D721Med (cell line): ENCODE results near the gene SAMD14.
"Not testable (repeated sequence)": the region's sequence is repeated elsewhere in the genome, so short reads cannot be mapped to it uniquely, and the experiment has no call there.

Source experiments
- DNase-seq: peaks from one replicate; pipeline ENCODE4 v3.0.0; 2011; ENCODE audit warnings: low spot score; ENCODE audit not compliant: insufficient read length
- FAIRE-seq: peaks from 2 replicates; lab custom pipeline; 2011; peaks lifted over from hg19 to GRCh38; lab: Jason Lieb, UNC
- CTCF ChIP-seq: IDR thresholded peaks from 2 replicates; pipeline ENCODE4 v1.5.1; 2012; ENCODE audit warnings: mild to moderate bottlenecking, control low read depth; ENCODE audit not compliant: insufficient read depth; ENCODE audit errors: missing control alignments

Gene SAMD14

GRCh38 chr17:50062293-50063243, 67.4 kb downstream of the SAMD14 start:
- DNase-seq, result no peak

GRCh38 chr17:50061713-50062045, 68.3 kb downstream of the SAMD14 start:
- not testable (repeated sequence) for FAIRE-seq, DNase-seq

More at GRCh38 chr17:50062293-50063243, 67.4 kb downstream of the SAMD14 start:
- no peak for FAIRE-seq
- TF ChIP-seq CTCF, result no peak

GRCh38 chr17:50060951-50061712, 68.8 kb downstream of the SAMD14 start:
- FAIRE-seq, result no peak
- no peak for DNase-seq

More at GRCh38 chr17:50060951-50061712, 68.8 kb downstream of the SAMD14 start:
- no peak for TF ChIP-seq CTCF
